Measurements from ENCODE around the gene CPLX1.
A peak's percentile ranks its signal among the peaks of the same experiment; 100 is the strongest.

CPLX1 gene

DNA sequence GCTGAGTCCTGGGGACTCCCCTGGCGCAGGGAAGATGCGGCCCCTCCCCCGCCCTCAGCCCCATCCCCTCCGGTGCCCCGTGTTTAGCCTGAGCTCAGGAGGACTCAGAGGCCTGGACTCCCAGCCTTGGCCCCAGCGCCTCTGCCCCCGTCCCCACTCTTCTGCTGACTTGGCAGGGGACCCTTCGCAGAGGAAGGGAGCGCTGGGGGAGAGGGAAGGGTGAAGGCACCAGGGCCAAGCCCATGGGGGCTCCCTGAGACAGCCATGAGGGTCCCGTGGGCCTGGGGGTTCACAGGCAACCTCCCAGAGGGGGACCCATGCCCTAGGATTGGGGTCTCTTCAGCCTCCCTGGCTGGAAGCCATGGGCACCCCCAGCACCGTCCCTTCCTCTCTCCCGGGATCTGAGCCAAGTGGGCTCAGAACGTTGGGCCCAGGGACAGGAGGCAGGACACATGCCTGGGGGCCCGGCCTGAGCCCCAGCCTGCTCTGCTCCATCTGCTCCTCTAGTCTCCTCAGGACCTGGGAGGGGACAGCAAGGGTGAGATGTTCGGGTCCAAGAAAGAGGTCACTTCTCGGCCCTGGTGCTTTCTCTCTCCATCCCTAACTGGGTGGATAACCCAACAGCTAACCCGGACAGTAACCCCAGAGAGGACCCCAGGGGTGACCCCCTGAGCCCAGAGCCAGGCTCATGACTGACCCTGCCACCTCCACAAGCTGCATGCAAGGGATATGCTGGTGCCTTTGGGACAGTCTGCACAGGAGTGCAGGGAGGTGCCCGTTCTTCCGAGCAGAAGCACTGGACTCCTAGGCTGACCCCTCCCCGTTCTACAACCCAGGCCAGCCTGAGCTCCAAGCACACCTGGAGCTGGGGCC is 1.5 kb upstream of the CPLX1 start:
- DNase-seq (ENCODE audit: extremely low spot score) = no peak
- TF ChIP-seq CTBP1 (IDR thresholded peaks at IDR 0.05; ENCODE audit: borderline replicate concordance) = no peak
- POLR2A ChIA-PET = interaction anchor here (1.5 kb wide), 1 partner anchor 45 kb away, joined by 5 read pairs; no protein-coding TSS in a partner anchor
- CTCF ChIA-PET = no interaction called here

DNA sequence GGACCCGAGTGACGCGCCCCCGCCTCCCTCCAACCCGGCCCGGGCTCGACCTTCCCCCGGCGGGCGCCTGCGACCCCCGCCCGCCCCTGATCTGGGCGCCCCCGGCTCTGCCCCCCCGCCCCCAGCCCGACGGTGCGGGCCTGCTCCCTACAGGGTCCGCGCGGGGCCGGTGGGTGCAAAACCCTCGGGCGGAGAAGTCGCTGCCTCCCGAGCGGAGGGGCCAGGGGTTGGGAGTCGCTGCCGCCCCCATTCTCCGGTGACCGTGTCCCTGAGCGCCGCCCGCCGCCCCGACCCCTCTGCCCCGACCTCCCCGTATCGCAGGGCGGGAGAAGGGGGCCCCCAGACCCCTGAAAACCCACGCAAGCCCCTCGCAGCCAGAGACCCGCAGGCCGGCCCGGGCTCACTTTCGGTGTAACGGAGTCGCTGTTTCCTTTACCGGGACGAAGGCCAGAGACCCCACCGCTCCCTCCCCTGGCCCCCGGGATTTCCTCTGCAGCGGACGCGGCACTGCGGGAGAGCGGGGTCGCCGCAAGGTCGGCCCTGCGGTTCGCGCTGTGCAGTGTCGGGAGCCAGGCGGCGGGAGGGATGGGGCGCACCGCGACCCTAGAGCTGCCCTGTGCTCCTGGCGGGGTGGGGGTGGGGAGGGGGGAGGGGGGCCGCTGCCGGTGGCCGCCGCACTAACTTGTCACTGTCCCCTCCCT is 729 bp upstream of the CPLX1 start:
- CTCF ChIA-PET = no interaction called here
- peak; percentile 58 for DNase-seq (ENCODE audit: extremely low spot score)
- TF ChIP-seq BHLHE40 (IDR thresholded peaks at IDR 0.05; ENCODE audit: borderline replicate concordance) = no peak
- TF ChIP-seq L3MBTL2 (conservative IDR thresholded peaks at IDR 0.05) = no peak
- POLR2A ChIA-PET = interaction anchor here (0.6 to 1.5 kb wide), 2 partner anchors 13 to 45 kb away, joined by 3 to 5 read pairs; no protein-coding TSS in a partner anchor

DNA sequence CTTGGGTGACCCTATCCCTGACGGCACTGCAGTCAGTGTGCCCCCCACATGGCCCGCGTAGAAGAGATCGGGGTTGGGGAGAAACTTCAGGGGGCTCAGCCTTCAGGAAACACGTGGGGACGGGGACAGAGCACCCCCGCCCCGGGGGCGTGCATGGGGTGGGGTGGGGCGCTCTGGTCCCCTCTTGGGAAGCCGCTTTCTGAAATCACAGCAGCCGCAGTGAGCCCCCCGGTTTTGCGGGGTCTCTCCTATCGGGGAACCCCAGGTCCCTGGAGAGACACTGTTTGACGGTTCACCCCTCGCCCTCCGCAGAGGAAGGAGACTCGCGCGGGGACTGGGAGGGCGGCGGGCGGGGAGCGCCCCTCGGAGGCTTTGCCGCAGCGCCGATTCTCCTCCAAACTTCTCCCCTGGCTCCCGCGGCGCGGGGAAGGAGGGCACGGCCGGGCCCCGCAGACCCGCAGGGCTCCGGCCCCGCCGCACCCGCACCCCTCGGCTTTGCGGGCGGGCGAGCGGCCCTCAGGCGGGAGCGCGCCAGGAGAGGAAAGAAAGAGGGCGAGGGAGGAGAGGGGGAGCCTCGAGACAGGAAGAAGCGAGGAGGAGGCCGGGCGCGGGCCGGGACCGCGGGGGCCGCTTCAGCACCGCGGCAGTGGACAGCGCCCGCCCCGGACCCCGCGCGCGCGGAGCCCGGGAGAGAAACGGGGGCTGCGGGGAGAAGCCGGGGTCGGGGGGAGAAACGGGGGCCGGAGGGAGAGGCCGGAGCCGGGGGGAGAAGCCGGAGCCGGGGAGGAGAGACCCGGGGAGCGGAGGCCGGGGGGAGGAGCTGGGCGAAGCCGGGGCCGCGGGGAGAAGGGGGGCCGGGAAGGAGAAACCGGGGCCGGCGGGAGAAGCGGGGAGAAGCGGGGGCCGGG is 612 bp downstream of the CPLX1 start:
- TF ChIP-seq ZNF384 (IDR thresholded peaks at IDR 0.05) = no peak
- TF ChIP-seq ARNT (IDR thresholded peaks at IDR 0.05) = no peak
- DNase-seq (ENCODE audit: extremely low spot score) = peak; percentile 67
- CTCF ChIA-PET = no interaction called here

DNA sequence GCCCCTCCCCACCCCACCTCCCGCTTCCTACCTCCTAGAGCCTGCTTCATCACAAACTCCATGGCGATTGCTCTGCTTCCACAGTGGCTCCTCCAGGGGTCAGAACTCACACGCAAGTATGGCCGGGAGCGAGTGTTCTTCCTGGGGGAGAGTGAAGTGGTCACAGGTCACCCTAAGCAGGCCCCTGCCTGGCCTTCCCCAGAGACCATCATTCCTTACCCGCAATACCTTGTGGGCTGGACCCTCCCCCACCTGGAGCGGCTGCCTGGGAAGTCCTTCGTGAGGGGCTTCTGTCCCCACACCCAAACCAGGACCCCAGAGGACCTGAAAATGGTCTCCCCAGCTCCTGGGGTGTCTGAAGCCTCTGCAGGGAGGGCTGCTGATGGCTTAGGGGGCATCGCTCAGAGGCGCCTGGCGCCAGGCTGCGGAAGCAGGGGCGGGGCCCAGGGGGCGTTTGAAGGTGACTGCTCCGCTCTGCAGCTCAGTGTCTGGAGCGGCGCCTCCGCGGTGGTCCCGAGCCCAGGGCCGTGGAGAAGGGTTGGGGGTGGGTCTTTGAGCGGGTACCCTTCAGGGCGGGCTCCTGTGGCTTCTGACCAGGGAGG is 1.4 kb downstream of the CPLX1 start:
- ChIA-PET CTCF (no interaction called here), POLR2A (no interaction called here)
- TF ChIP-seq SUZ12 (IDR thresholded peaks at IDR 0.05) = no peak
- no peak for TF ChIP-seq BHLHE40 (IDR thresholded peaks at IDR 0.05; ENCODE audit: borderline replicate concordance)
- no peak for TF ChIP-seq LEF1 (IDR thresholded peaks at IDR 0.05; ENCODE audit: borderline replicate concordance)
- TF ChIP-seq FOXK2 (IDR thresholded peaks at IDR 0.05) = no peak
- TF ChIP-seq ZNF384 (IDR thresholded peaks at IDR 0.05) = no peak
- TF ChIP-seq, protein P1, sequence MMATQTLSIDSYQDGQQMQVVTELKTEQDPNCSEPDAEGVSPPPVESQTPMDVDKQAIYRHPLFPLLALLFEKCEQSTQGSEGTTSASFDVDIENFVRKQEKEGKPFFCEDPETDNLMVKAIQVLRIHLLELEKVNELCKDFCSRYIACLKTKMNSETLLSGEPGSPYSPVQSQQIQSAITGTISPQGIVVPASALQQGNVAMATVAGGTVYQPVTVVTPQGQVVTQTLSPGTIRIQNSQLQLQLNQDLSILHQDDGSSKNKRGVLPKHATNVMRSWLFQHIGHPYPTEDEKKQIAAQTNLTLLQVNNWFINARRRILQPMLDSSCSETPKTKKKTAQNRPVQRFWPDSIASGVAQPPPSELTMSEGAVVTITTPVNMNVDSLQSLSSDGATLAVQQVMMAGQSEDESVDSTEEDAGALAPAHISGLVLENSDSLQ (IDR thresholded peaks at IDR 0.05) = no peak
- no peak for TF ChIP-seq ARNT (IDR thresholded peaks at IDR 0.05)
- TF ChIP-seq TARDBP (IDR thresholded peaks at IDR 0.05) = no peak
- TF ChIP-seq FOXA1 (IDR thresholded peaks at IDR 0.05) = no peak
- no peak for TF ChIP-seq L3MBTL2 (conservative IDR thresholded peaks at IDR 0.05)
- TF ChIP-seq CTBP1 (IDR thresholded peaks at IDR 0.05; ENCODE audit: borderline replicate concordance) = no peak
- TF ChIP-seq SP1 (IDR thresholded peaks at IDR 0.05) = no peak
- TF ChIP-seq HDGF (IDR thresholded peaks at IDR 0.05; ENCODE audit: borderline replicate concordance) = no peak
- no peak for TF ChIP-seq FOXM1 (IDR thresholded peaks at IDR 0.05; ENCODE audit: borderline replicate concordance)
- no peak for TF ChIP-seq NFRKB (IDR thresholded peaks at IDR 0.05)
- TF ChIP-seq ELF4 (IDR thresholded peaks at IDR 0.05) = no peak
- no peak for DNase-seq (ENCODE audit: extremely low spot score)

More for the DNA sequence above, 612 bp downstream of the CPLX1 start:
- POLR2A ChIA-PET = no interaction called here

DNA sequence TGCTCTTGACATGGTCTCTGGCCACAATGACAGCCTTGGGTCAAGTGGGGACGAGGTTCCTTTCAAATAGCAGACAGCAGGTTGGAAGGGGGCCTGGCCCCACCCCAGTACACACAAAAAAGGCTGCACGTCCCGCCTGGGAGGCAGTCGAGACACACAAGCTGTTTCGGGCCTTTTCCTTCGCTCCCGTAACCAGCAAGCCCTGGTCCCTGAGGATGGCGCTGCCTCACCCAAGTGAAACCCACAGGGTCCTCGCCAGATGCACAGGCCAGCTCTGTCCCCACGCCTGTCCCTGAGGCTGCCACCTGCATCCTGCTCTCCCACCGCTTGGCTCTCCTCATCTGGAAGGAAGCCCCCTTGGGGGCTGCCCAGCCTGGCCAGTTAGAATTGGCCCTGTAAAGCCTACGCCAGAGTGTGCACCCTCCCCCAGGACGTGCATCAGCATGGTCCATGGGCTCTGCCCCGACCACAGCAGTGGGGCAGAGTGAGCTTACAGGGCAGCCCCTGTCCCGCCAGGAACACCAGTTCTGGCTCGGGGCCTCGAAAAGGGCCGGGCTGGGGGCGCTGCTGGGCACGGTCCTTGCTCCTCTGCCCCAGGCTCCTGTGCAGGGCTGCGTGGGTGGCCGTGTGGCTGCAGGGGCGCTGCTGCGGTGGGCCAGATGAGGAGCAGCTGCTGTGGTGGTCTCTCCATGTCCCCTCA is 2.0 kb downstream of the CPLX1 start:
- no peak for TF ChIP-seq TARDBP (IDR thresholded peaks at IDR 0.05)
- no peak for TF ChIP-seq CTBP1 (IDR thresholded peaks at IDR 0.05; ENCODE audit: borderline replicate concordance)
- TF ChIP-seq NFRKB (IDR thresholded peaks at IDR 0.05) = no peak
- no peak for TF ChIP-seq FOXM1 (IDR thresholded peaks at IDR 0.05; ENCODE audit: borderline replicate concordance)
- TF ChIP-seq FOXA1 (IDR thresholded peaks at IDR 0.05) = no peak
- no peak for TF ChIP-seq SP1 (IDR thresholded peaks at IDR 0.05)
- TF ChIP-seq L3MBTL2 (conservative IDR thresholded peaks at IDR 0.05) = no peak
- TF ChIP-seq FOXK2 (IDR thresholded peaks at IDR 0.05) = no peak
- no peak for TF ChIP-seq SUZ12 (IDR thresholded peaks at IDR 0.05)
- no peak for TF ChIP-seq ELF4 (IDR thresholded peaks at IDR 0.05)
- TF ChIP-seq, protein P1 (IDR thresholded peaks at IDR 0.05) = no peak
- no peak for TF ChIP-seq LEF1 (IDR thresholded peaks at IDR 0.05; ENCODE audit: borderline replicate concordance)
- TF ChIP-seq HDGF (IDR thresholded peaks at IDR 0.05; ENCODE audit: borderline replicate concordance) = no peak
- no peak for TF ChIP-seq BHLHE40 (IDR thresholded peaks at IDR 0.05; ENCODE audit: borderline replicate concordance)
- TF ChIP-seq ZNF384 (IDR thresholded peaks at IDR 0.05) = no peak
- ChIA-PET POLR2A (no interaction called here), CTCF (no interaction called here)
- DNase-seq (ENCODE audit: extremely low spot score) = no peak

Measured in HEK293T (cell line).